HepG2 (cell line): ENCODE measurements around the gene CDK8. TPM values are rescaled to one million over a fixed set of nuclear protein-coding genes. Genes with fewer than 3 reads are reported as not detected.

Experiments used
- ASH2L ChIP-seq: fragments of 300-600, 200-600 bp; sonication (generic); IDR thresholded peaks from 2 replicates; pipeline ENCODE4 v1.7.0; 2017; ENCODE audit warnings: low read depth, mild to moderate bottlenecking, moderate library complexity, mixed read lengths, low read length; ENCODE audit not compliant: insufficient read length
- MAFK ChIP-seq, 2 experiments: IDR thresholded peaks in 1 of 2; conservative IDR thresholded peaks in 1 of 2; 2 replicates each; pipeline ENCODE4 v1.6.1; 2011; ENCODE audit warnings: improper control_type of control experiment in 2 of 2, low read length in 2 of 2
- PAXIP1 ChIP-seq: sonication (generic); formaldehyde crosslinking; conservative IDR thresholded peaks from 2 replicates; pipeline ENCODE4 v1.4.0; 2020; ENCODE audit warnings: mild to moderate bottlenecking, missing genetic modification reagents, moderate library complexity
- SRSF4 ChIP-seq: fragments of 200-400 bp; formaldehyde crosslinking; IDR thresholded peaks from one replicate; pipeline ENCODE4 v1.6.1; 2018; ENCODE audit warnings: mild to moderate bottlenecking, low read depth, low read length, moderate library complexity; ENCODE audit not compliant: poor library complexity, severe bottlenecking
- UBTF ChIP-seq: sonication (generic); formaldehyde crosslinking; IDR thresholded peaks from 2 replicates; pipeline ENCODE4 v1.4.0; 2020; ENCODE audit warnings: mild to moderate bottlenecking, missing genetic modification reagents
- ZFP36L2 ChIP-seq: sonication (generic); formaldehyde crosslinking; IDR thresholded peaks from 2 replicates; pipeline ENCODE4 v1.4.0; 2020; ENCODE audit warnings: missing genetic modification reagents
- ZNF275 ChIP-seq: sonication (generic); formaldehyde crosslinking; IDR thresholded peaks from 2 replicates; pipeline ENCODE4 v1.8.0; 2022; ENCODE audit warnings: missing genetic modification reagents, mild to moderate bottlenecking, inconsistent platforms, borderline replicate concordance
- ZNF746 ChIP-seq: sonication (generic); formaldehyde crosslinking; IDR thresholded peaks from 2 replicates; pipeline ENCODE4 v1.8.0; 2022; ENCODE audit warnings: mild to moderate bottlenecking, missing genetic modification reagents
- ZNF782 ChIP-seq: sonication (generic); formaldehyde crosslinking; IDR thresholded peaks from 2 replicates; pipeline ENCODE4 v1.4.0; 2020; ENCODE audit warnings: missing genetic modification reagents, mild to moderate bottlenecking, borderline replicate concordance
- ZXDC ChIP-seq: sonication (generic); formaldehyde crosslinking; IDR thresholded peaks from 2 replicates; pipeline ENCODE4 v1.5.0; 2020; ENCODE audit warnings: mild to moderate bottlenecking, missing genetic modification reagents
- polyA plus RNA-seq, 8 experiments: library from polyadenylated mRNA; depleted of rRNA in 3 of 8; stranded (reverse) in 7 of 8; unstranded in 1 of 8; fragments of >200 nt; fragmentation: Illumina TruSeq in 4 of 8; extraction: Trizol in 4 of 8; gene quantifications; 2 replicates each; pipeline versions ENCODE4 v1.2.1 to v1.2.3, GENCODE V29; 2011 to 2016; ENCODE audit warnings: low read depth in 4 of 8, missing spikeins in 1 of 8, mixed read lengths in 1 of 8; ENCODE audit not compliant: insufficient read depth in 1 of 8
- total RNA-seq, 5 experiments: library from RNA; depleted of rRNA; stranded (reverse); fragments of >200 nt; fragmentation: Illumina TruSeq; extraction: Trizol; gene quantifications; 2 replicates each; pipeline ENCODE4 v1.2.3, GENCODE V29; 2016; ENCODE audit warnings: low read depth in 1 of 5

The CDK8 gene
- total and polyA plus RNA-seq, 2 of the 13 experiments (the other 11 are each of a cell fraction or from before 2014, with no cell fraction given), result 15.8 to 16.4 TPM

- no peak for TF ChIP-seq UBTF (CRISPR knock-in tag)
- TF ChIP-seq ASH2L, result no peak
- no peak for TF ChIP-seq MAFK (conservative IDR thresholded peaks at IDR 0.05 in 1 of 2, IDR thresholded peaks at IDR 0.05 in 1 of 2; ENCODE audit: low read length in 2 of 2)
- TF ChIP-seq SRSF4, result no peak
- TF ChIP-seq PAXIP1 (CRISPR knock-in tag), result no peak
- no peak for TF ChIP-seq ZFP36L2 (CRISPR knock-in tag)
- TF ChIP-seq ZNF746 (CRISPR knock-in tag), result no peak
- no peak for TF ChIP-seq ZNF275 (CRISPR knock-in tag)
- TF ChIP-seq ZNF782 (CRISPR knock-in tag), result no peak
- no peak for TF ChIP-seq ZXDC (CRISPR knock-in tag)
These were observed 181.7 kb downstream of the CDK8 start (continued) for GRCh38 chr13:26435646-26436045.
